ENCODE measurements around the gene DHRSX. TPM values are rescaled to one million over a fixed set of nuclear protein-coding genes. Genes with fewer than 3 reads are reported as not detected.
A peak's percentile ranks its signal among the peaks of the same experiment; 100 is the strongest.
"Not testable (repeated sequence)": the region's sequence is repeated elsewhere in the genome, so short reads cannot be mapped to it uniquely, and the experiment has no call there.

Gene DHRSX
- total and polyA plus RNA-seq, 4 donors, result 16.8 to 28.4 (median 24.0) TPM

DNA sequence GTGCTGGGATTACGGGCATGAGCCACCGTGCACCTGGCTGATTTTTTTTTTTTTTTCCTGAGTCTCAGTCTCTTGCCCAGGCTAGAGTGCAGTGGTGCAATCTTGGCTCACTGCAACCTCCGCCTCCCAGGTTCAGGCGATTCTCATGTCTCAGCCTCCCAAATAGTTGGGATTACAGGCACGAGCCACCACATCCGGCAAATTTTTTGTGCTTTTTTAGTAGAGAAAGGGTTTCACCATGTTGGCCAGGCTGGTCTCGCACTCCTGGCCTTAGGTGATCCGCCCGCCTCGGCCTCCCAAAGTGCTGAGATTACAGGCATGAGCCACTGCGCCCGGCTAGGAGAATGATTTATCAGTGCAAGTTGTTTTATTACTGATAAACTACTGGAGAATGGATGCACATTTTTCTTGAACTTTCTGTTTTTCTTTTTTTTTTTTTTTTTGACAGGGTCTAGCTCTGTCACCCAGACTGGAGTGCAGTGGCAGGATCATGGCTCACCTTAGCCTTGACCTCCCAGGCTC is 39.7 kb upstream of the DHRSX start:
- WGBS (ENCODE audit: insufficient coverage), result no CpG with 5 or more reads among the region's 12 CpGs
- H3K4me1 ChIP-seq (ENCODE audit: control insufficient read depth, insufficient read depth, low read length), result peaks cover 14% of the 10 kb centered on the region
- H3K4me3 ChIP-seq (ENCODE audit: low read depth, low read length), result no peak overlapping the region
- DNase-seq (ENCODE audit: low read depth in 4 of 6, low spot score in 6 of 6), result no peak
- no peaks in the 10 kb centered on the region for H3K9me3 ChIP-seq (ENCODE audit: control insufficient read depth, insufficient read depth, low read length)
- no peaks in the 10 kb centered on the region for H3K27me3 ChIP-seq (ENCODE audit: control insufficient read depth, insufficient read depth, low read length)
- H3K36me3 ChIP-seq (ENCODE audit: control insufficient read depth, insufficient read depth, low read length), result no peaks in the 10 kb centered on the region
- no peak overlapping the region for H3K27ac ChIP-seq (ENCODE audit: low read depth, low read length)

GRCh38 chrX:2539586-2539985 is 38.8 kb upstream of the DHRSX start:
- WGBS (ENCODE audit: insufficient coverage), result no CpG with 5 or more reads among the region's 3 CpGs
- H3K27me3 ChIP-seq (ENCODE audit: control insufficient read depth, insufficient read depth, low read length), result no peaks in the 10 kb centered on the region
- H3K4me1 ChIP-seq (ENCODE audit: control insufficient read depth, insufficient read depth, low read length), result peaks cover 14% of the 10 kb centered on the region
- no peak overlapping the region for H3K27ac ChIP-seq (ENCODE audit: low read depth, low read length)
- no peaks in the 10 kb centered on the region for H3K9me3 ChIP-seq (ENCODE audit: control insufficient read depth, insufficient read depth, low read length)
- DNase-seq (ENCODE audit: low read depth in 4 of 6, low spot score in 6 of 6), result no peak
- no peak overlapping the region for H3K4me3 ChIP-seq (ENCODE audit: low read depth, low read length)
- no peaks in the 10 kb centered on the region for H3K36me3 ChIP-seq (ENCODE audit: control insufficient read depth, insufficient read depth, low read length)

GRCh38 chrX:2538031-2538757 is 37.4 kb upstream of the DHRSX start:
- WGBS (ENCODE audit: insufficient coverage), result 22% methylated on average over 10 of the region's 15 CpGs
- peak in 4 of 6 donors; percentile 53 to 87 (median 61) for DNase-seq (ENCODE audit: low read depth in 4 of 6, low spot score in 6 of 6)
- Histone ChIP-seq H3K9me3 (ENCODE audit: control insufficient read depth, insufficient read depth, low read length) (no peaks in the 10 kb centered on the region), H3K4me1 (ENCODE audit: control insufficient read depth, insufficient read depth, low read length) (peaks cover 14% of the 10 kb centered on the region), H3K27ac (ENCODE audit: low read depth, low read length) (peak overlapping the region; percentile 12), H3K4me3 (ENCODE audit: low read depth, low read length) (no peak overlapping the region), H3K27me3 (ENCODE audit: control insufficient read depth, insufficient read depth, low read length) (no peaks in the 10 kb centered on the region), H3K36me3 (ENCODE audit: control insufficient read depth, insufficient read depth, low read length) (no peaks in the 10 kb centered on the region)

DNA sequence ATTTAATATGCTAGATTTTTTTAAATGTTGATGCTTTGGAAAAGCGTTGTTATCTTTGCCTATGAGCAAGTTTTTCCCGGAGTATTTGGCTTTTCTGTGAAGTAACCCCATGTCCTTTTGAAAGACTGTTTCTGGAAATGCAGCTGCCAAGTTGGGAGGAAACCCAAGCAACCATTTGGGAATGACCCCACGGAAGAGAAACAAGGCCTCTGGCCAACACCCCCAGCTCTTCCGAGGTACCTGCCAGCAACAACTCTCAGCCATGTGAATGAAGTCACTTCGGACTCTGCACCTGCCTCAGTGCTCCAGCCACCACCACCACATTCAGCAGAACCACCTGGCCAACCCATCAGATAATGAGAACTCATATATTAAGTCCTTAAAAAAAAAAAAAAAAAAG is 36.2 kb upstream of the DHRSX start:
- H3K36me3 ChIP-seq (ENCODE audit: control insufficient read depth, insufficient read depth, low read length), result no peaks in the 10 kb centered on the region
- WGBS (ENCODE audit: insufficient coverage), result 36% methylated on average over 5 of the region's 5 CpGs
- H3K4me1 ChIP-seq (ENCODE audit: control insufficient read depth, insufficient read depth, low read length), result peaks cover 14% of the 10 kb centered on the region
- H3K27ac ChIP-seq (ENCODE audit: low read depth, low read length), result no peak overlapping the region
- no peak overlapping the region for H3K4me3 ChIP-seq (ENCODE audit: low read depth, low read length)
- no peaks in the 10 kb centered on the region for H3K9me3 ChIP-seq (ENCODE audit: control insufficient read depth, insufficient read depth, low read length)
- DNase-seq (ENCODE audit: low read depth in 4 of 6, low spot score in 6 of 6), result peak in 3 of 6 donors; percentile 46 to 81 (median 50)
- H3K27me3 ChIP-seq (ENCODE audit: control insufficient read depth, insufficient read depth, low read length), result no peaks in the 10 kb centered on the region

DNA sequence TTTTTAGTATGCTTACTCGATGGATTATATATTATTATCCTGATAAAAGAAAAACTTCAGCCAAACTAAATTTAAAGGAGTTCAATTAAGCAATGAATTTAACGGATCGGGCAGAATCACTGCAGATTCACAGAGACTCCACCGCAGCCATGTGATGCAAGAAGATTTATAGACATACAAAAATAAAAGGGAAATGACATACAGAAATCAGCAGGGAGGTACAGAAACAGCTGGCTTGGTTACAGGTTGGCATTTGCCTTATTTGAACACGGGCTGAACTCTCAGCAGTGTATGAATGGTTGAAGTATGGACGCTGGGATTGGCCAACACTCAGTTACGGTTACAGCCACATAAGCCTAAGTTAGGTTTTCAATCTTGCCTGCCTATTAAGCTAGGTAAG is 35.4 kb upstream of the DHRSX start:
- Histone ChIP-seq H3K27me3 (ENCODE audit: control insufficient read depth, insufficient read depth, low read length) (no peaks in the 10 kb centered on the region), H3K9me3 (ENCODE audit: control insufficient read depth, insufficient read depth, low read length) (no peaks in the 10 kb centered on the region), H3K4me3 (ENCODE audit: low read depth, low read length) (no peak overlapping the region), H3K4me1 (ENCODE audit: control insufficient read depth, insufficient read depth, low read length) (peaks cover 14% of the 10 kb centered on the region), H3K36me3 (ENCODE audit: control insufficient read depth, insufficient read depth, low read length) (no peaks in the 10 kb centered on the region), H3K27ac (ENCODE audit: low read depth, low read length) (no peak overlapping the region)
- WGBS (ENCODE audit: insufficient coverage), result 87% methylated on average over 3 of the region's 7 CpGs
- DNase-seq (ENCODE audit: low read depth in 4 of 6, low spot score in 6 of 6), result no peak

DNA sequence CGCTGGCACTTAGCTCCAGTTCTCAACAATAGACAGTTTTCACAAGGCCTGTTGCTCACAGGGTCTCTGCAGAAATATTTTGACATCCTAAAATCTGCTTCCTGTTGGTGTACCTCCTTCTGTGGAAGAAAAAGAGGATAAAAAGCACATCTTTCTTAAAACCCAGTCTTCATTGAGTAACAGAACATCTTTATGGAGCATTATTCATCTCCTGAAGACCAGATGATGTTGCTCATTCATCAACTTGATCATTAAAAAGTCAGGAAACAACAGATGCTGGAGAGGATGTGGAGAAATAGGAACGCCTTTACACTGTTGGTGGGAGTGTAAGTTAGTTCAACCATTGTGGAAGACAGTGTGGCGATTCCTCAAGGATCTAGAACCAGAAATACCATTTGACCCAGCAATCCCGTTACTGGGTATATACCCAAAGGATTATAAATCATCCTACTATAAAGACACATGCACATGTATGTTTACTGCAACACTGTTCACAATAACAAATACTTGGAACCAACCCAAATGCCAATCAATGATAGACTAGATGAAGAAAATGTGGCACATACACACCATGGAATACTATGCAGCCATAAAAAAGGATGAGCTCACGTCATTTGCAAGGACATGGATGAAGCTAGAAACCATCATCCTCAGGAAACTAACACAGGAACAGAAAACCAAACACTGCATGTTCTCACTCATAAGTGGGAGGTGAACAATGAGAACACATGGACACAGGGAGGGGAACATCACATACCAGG is 33.7 kb upstream of the DHRSX start:
- peaks cover 14% of the 10 kb centered on the region for H3K4me1 ChIP-seq (ENCODE audit: control insufficient read depth, insufficient read depth, low read length)
- not testable (repeated sequence) for H3K27me3 ChIP-seq (ENCODE audit: control insufficient read depth, insufficient read depth, low read length); H3K9me3 ChIP-seq (ENCODE audit: control insufficient read depth, insufficient read depth, low read length); H3K27ac ChIP-seq (ENCODE audit: low read depth, low read length); H3K4me3 ChIP-seq (ENCODE audit: low read depth, low read length); H3K36me3 ChIP-seq (ENCODE audit: control insufficient read depth, insufficient read depth, low read length); DNase-seq (ENCODE audit: low read depth in 4 of 6, low spot score in 6 of 6)
- no CpG with 5 or more reads among the region's 5 CpGs for WGBS (ENCODE audit: insufficient coverage)

GRCh38 chrX:2533424-2533823 is 32.6 kb upstream of the DHRSX start:
- WGBS (ENCODE audit: insufficient coverage), result 89% methylated on average over 4 of the region's 8 CpGs
- Histone ChIP-seq H3K27ac (ENCODE audit: low read depth, low read length) (no peak overlapping the region), H3K9me3 (ENCODE audit: control insufficient read depth, insufficient read depth, low read length) (no peaks in the 10 kb centered on the region), H3K4me1 (ENCODE audit: control insufficient read depth, insufficient read depth, low read length) (peaks cover 9% of the 10 kb centered on the region), H3K27me3 (ENCODE audit: control insufficient read depth, insufficient read depth, low read length) (no peaks in the 10 kb centered on the region), H3K36me3 (ENCODE audit: control insufficient read depth, insufficient read depth, low read length) (no peaks in the 10 kb centered on the region), H3K4me3 (ENCODE audit: low read depth, low read length) (no peak overlapping the region)
- DNase-seq (ENCODE audit: low read depth in 4 of 6, low spot score in 6 of 6), result no peak

GRCh38 chrX:2526390-2526789 is 25.6 kb upstream of the DHRSX start:
- WGBS (ENCODE audit: insufficient coverage), result 100% methylated on average over 5 of the region's 10 CpGs
- H3K27me3 ChIP-seq (ENCODE audit: control insufficient read depth, insufficient read depth, low read length), result no peaks in the 10 kb centered on the region
- no peak for DNase-seq (ENCODE audit: low read depth in 4 of 6, low spot score in 6 of 6)
- no peak overlapping the region for H3K27ac ChIP-seq (ENCODE audit: low read depth, low read length)
- no peaks in the 10 kb centered on the region for H3K9me3 ChIP-seq (ENCODE audit: control insufficient read depth, insufficient read depth, low read length)
- no peaks in the 10 kb centered on the region for H3K36me3 ChIP-seq (ENCODE audit: control insufficient read depth, insufficient read depth, low read length)
- H3K4me1 ChIP-seq (ENCODE audit: control insufficient read depth, insufficient read depth, low read length), result no peaks in the 10 kb centered on the region
- H3K4me3 ChIP-seq (ENCODE audit: low read depth, low read length), result no peak overlapping the region

DNA sequence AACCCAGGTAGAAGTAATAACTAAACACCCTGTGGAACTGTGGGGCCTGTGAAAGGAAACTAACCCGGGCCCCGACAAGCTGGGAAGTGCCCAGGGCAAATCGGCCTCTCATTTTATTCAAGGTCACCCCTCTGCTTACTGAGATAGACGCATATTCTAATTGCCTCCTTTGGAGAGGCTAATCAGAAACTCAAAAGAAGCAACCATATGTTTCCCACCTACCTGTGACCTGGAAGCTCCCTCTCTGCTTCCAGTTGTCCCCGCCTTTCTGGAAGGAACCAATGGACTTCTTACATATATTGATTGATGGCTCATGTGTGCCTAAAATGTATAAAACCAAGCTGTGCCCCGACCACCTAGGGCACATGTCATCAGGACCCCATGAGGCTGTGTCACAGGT is 23.1 kb upstream of the DHRSX start:
- no peaks in the 10 kb centered on the region for H3K9me3 ChIP-seq (ENCODE audit: control insufficient read depth, insufficient read depth, low read length)
- no peaks in the 10 kb centered on the region for H3K27me3 ChIP-seq (ENCODE audit: control insufficient read depth, insufficient read depth, low read length)
- H3K36me3 ChIP-seq (ENCODE audit: control insufficient read depth, insufficient read depth, low read length), result no peaks in the 10 kb centered on the region
- no peak overlapping the region for H3K4me3 ChIP-seq (ENCODE audit: low read depth, low read length)
- 62% methylated on average over 4 of the region's 6 CpGs for WGBS (ENCODE audit: insufficient coverage)
- no peak for DNase-seq (ENCODE audit: low read depth in 4 of 6, low spot score in 6 of 6)
- no peak overlapping the region for H3K27ac ChIP-seq (ENCODE audit: low read depth, low read length)
- no peaks in the 10 kb centered on the region for H3K4me1 ChIP-seq (ENCODE audit: control insufficient read depth, insufficient read depth, low read length)

Measured in spinal cord (tissue), 10 donors.